Measurements from ENCODE around the gene CLDN16. TPM values are rescaled to one million over a fixed set of nuclear protein-coding genes. Genes with fewer than 3 reads are reported as not detected.

The CLDN16 gene
- total RNA-seq, 2 experiments from 2014 or later = not detected

- CTCF ChIA-PET = no interaction called here
- Mint-ChIP-seq H3K4me3 (no peak overlapping the region), H3K4me1 (ENCODE audit: low read depth) (no peaks in the 10 kb centered on the region), H3K36me3 (ENCODE audit: low read depth) (no peaks in the 10 kb centered on the region), H3K9me3 (no peaks in the 10 kb centered on the region), H3K27ac (no peak overlapping the region), H3K27me3 (peaks cover 4% of the 10 kb centered on the region)
- DNase-seq (no peak), ATAC-seq (ENCODE audit: poor library complexity) (no peak)
- POLR2A ChIA-PET = no interaction called here
- Histone ChIP-seq H3K4me1 (ENCODE audit: insufficient read depth, low read length) (no peaks in the 10 kb centered on the region), H3K4me3 (ENCODE audit: low read length) (no peak overlapping the region), H3K36me3 (ENCODE audit: insufficient read depth, low read length) (no peaks in the 10 kb centered on the region), H3K9me3 (ENCODE audit: control insufficient read depth in 1 of 2, insufficient read depth in 1 of 2, low read length in 2 of 2) (no peaks in the 10 kb centered on the region), H3K27me3 (ENCODE audit: control insufficient read depth in 1 of 2, insufficient read depth in 2 of 2, low read length in 2 of 2) (no peaks in the 10 kb centered on the region), H3K27ac (ENCODE audit: low read depth in 1 of 2, low read length in 2 of 2) (no peak overlapping the region)
- intact Hi-C loops (cut with DNase I, micrococcal nuclease) = no loop called here
- TF ChIP-seq CTCF (IDR thresholded peaks at IDR 0.05) = no peak
Measured at GRCh38 chr3:190368881-190369280, 19.1 kb upstream of the CLDN16 start.

- DNase-seq (no peak), ATAC-seq (ENCODE audit: poor library complexity) (no peak)
- ChIA-PET POLR2A (interaction anchor here (0.6 kb wide), 1 partner anchor 9 kb away, joined by 3 read pairs; no protein-coding TSS in a partner anchor), CTCF (no interaction called here)
- H3K27ac ChIP-seq (ENCODE audit: low read depth in 1 of 2, low read length in 2 of 2) = no peak overlapping the region
- Mint-ChIP-seq H3K27ac (no peak overlapping the region), H3K4me3 (no peak overlapping the region), H3K9me3 (no peaks in the 10 kb centered on the region), H3K27me3 (peaks cover 8% of the 10 kb centered on the region), H3K4me1 (ENCODE audit: low read depth) (no peaks in the 10 kb centered on the region), H3K36me3 (ENCODE audit: low read depth) (no peaks in the 10 kb centered on the region)
- no peaks in the 10 kb centered on the region for H3K36me3 ChIP-seq (ENCODE audit: insufficient read depth, low read length)
- TF ChIP-seq CTCF (IDR thresholded peaks at IDR 0.05) = no peak
- H3K9me3 ChIP-seq (ENCODE audit: control insufficient read depth in 1 of 2, insufficient read depth in 1 of 2, low read length in 2 of 2) = no peaks in the 10 kb centered on the region
- H3K27me3 ChIP-seq (ENCODE audit: control insufficient read depth in 1 of 2, insufficient read depth in 2 of 2, low read length in 2 of 2) = no peaks in the 10 kb centered on the region
- no peak overlapping the region for H3K4me3 ChIP-seq (ENCODE audit: low read length)
- H3K4me1 ChIP-seq (ENCODE audit: insufficient read depth, low read length) = no peaks in the 10 kb centered on the region
- intact Hi-C loops (cut with DNase I, micrococcal nuclease) = no loop called here
Measured at GRCh38 chr3:190369668-190370295, 18.2 kb upstream of the CLDN16 start.

- no peaks in the 10 kb centered on the region for H3K36me3 Mint-ChIP-seq (ENCODE audit: low read depth)
- no peaks in the 10 kb centered on the region for H3K27me3 ChIP-seq (ENCODE audit: control insufficient read depth in 1 of 2, insufficient read depth in 2 of 2, low read length in 2 of 2)
- H3K9me3 ChIP-seq (ENCODE audit: control insufficient read depth in 1 of 2, insufficient read depth in 1 of 2, low read length in 2 of 2) = no peaks in the 10 kb centered on the region
- intact Hi-C loops (cut with DNase I, micrococcal nuclease) = no loop called here
- POLR2A ChIA-PET = interaction anchor here (0.6 kb wide), 1 partner anchor 9 kb away, joined by 3 read pairs; no protein-coding TSS in a partner anchor
- peaks cover 11% of the 10 kb centered on the region for H3K27me3 Mint-ChIP-seq
- no peak overlapping the region for H3K4me3 Mint-ChIP-seq
- CTCF ChIA-PET = no interaction called here
- TF ChIP-seq CTCF (IDR thresholded peaks at IDR 0.05) = no peak
- DNase-seq = no peak
- H3K4me3 ChIP-seq (ENCODE audit: low read length) = no peak overlapping the region
- H3K36me3 ChIP-seq (ENCODE audit: insufficient read depth, low read length) = no peaks in the 10 kb centered on the region
- H3K4me1 Mint-ChIP-seq (ENCODE audit: low read depth) = no peaks in the 10 kb centered on the region
- no peak for ATAC-seq (ENCODE audit: poor library complexity)
- H3K27ac Mint-ChIP-seq = no peak overlapping the region
- H3K4me1 ChIP-seq (ENCODE audit: insufficient read depth, low read length) = no peaks in the 10 kb centered on the region
- no peaks in the 10 kb centered on the region for H3K9me3 Mint-ChIP-seq
- H3K27ac ChIP-seq (ENCODE audit: low read depth in 1 of 2, low read length in 2 of 2) = no peak overlapping the region
Measured at GRCh38 chr3:190370369-190370768, 17.6 kb upstream of the CLDN16 start.
